Islet precursor cell (in vitro differentiated cells): ENCODE measurements around the gene METAP1D.
"Not testable (repeated sequence)": the region's sequence is repeated elsewhere in the genome, so short reads cannot be mapped to it uniquely, and the experiment has no call there.

Experiments
- DNase-seq: peaks from one replicate; pipeline ENCODE4 v3.0.0-alpha.2; 2018

Gene METAP1D

GRCh38 chr2:172049567-172050120 lies 49.9 kb downstream of the METAP1D start:
- DNase-seq: no peak

DNA sequence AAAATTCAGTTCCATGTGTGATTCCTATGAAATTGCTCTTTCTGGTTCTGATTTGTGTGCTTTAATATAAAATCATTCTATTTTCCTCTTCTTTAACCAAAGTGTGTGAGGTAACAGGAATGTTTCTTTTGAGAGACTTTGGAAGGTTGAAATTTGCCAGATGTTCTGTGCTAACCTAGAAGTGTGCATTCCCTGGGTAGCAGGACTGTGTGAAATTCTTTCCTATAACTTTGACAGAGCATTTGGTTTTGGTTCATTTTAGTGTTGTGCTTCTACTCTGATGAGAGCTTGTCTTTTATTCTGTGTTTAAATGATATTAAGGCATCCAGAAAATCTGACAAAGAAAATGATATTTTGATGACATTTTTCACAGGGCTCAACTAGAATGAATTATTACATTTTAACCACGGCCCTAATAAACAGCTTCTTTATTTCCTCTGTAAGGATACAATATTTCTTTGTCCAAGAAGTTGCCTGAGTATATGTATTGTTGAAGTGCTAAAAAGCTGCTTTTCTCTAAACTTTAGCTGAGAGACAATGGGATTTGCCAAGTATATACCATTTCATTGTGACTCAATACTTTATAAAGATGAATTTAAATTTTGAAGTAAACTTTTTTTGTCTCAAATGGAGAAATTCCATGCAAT lies 50.8 kb downstream of the METAP1D start:
- no peak for DNase-seq

- DNase-seq: peak; percentile 67
These were observed 52.5 kb downstream of the METAP1D start for GRCh38 chr2:172052000-172052983.

GRCh38 chr2:172053486-172053885 lies 53.7 kb downstream of the METAP1D start:
- DNase-seq: no peak

DNA sequence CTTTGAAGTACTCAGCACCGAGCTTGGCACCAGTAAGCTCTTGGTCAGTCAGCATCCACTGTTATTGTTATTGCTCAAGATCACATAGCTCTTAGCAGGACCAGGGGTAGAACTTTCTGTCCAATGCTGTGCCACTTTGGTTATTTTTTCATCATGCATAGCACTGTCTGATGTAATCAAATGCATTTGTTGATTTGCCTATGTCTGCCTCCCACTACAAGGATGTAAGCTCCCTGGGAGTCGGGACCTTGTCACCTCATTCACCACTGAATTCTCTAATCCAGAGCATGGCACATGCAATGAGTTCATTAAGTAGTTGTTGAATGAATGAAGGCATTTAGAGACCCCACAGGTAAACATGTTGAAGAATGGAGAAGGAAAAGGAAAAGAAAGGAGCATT lies 56.5 kb downstream of the METAP1D start:
- DNase-seq: no peak

- DNase-seq: no peak
These were observed 58.9 kb downstream of the METAP1D start for GRCh38 chr2:172058660-172059059.

GRCh38 chr2:172060118-172060517 lies 60.4 kb downstream of the METAP1D start:
- DNase-seq: not testable (repeated sequence)

GRCh38 chr2:172062402-172063004 lies 62.8 kb downstream of the METAP1D start:
- DNase-seq: peak; percentile 49

GRCh38 chr2:172063446-172063845 lies 63.7 kb downstream of the METAP1D start:
- no peak for DNase-seq

DNA sequence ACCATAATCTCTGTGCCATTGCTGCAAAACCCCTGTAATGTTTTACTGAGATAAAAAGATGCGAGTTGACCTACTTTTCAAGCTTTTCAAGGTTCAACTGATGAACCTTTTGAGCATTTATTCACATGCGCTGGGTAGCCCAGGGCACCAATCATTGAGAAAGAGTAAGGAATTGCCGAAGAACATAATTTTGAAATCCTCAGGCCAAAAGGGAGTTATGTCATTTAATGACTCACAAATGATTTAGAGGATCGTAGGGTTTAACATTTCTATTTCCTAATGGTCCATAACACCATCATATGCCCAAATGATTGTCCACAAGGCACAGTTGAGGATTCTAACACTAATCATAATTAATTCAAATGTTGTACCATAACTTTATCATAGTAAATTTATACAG lies 65.4 kb downstream of the METAP1D start:
- DNase-seq: no peak

DNA sequence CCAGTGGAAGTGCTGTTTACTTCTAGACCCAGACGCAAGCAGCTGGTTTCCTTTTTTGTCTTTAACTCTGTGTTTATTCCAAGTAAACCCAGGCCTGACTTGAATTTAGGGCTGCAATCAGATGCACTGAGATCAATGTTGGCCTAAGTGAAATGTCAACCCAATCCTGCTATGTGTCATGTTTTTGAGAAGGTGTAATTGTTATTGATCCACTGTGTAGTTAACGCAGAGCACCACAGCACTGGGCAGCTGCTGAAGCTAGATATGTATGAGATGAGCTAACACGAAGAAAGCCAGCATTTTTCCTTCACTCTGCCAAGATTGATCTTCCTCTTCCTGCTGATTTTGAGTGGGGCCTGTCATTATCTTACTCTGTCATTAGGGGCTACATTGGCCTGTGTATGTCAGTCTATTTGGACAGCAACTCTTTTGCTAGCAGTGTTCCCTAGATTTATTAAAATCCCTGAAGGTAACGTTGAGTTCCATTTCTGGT lies 66.7 kb downstream of the METAP1D start:
- no peak for DNase-seq

- not testable (repeated sequence) for DNase-seq
These were observed 68.2 kb downstream of the METAP1D start for GRCh38 chr2:172067905-172068304.

- DNase-seq: no peak
These were observed 71.2 kb downstream of the METAP1D start for GRCh38 chr2:172070936-172071335.

DNA sequence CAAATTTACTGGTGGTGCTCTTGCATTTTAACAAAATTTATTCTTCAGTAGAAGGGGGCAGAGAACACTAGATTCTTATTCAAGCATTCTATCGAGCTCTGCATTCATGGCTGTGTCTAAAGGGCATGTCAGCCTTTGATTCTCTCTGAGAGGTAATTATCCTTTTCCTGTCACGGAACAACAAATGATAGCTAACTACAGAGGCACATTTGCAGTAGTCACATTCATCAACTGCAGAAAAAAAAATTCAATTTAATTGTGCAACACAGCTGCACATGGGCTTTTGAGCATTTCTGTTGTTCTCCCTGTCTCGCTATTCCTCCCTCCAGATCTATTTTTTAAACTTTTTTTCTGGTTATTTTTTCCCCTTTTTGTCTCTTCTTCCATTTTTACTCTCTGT lies 72.5 kb downstream of the METAP1D start:
- DNase-seq: no peak

DNA sequence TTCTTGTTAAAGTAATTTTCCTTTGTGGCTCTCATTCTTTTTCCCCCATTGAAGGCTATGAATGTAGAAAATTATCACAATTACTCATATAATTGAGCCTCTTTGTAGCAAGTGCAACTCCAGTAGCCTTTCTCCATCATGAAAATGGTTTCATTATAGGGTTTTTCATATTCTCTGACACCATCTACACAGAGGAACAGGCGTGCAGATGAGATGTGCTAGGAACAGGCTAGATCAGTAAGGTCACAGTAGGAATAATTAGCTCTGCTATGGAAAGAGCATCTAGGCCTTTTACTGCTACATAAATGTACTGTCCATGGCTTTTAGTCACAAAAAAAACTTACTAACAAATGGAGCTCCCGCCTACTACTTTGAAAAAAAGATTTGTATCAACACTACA lies 73.0 kb downstream of the METAP1D start:
- no peak for DNase-seq

GRCh38 chr2:172073518-172073917 lies 73.8 kb downstream of the METAP1D start:
- no peak for DNase-seq

GRCh38 chr2:172074254-172074653 lies 74.5 kb downstream of the METAP1D start:
- DNase-seq: no peak

DNA sequence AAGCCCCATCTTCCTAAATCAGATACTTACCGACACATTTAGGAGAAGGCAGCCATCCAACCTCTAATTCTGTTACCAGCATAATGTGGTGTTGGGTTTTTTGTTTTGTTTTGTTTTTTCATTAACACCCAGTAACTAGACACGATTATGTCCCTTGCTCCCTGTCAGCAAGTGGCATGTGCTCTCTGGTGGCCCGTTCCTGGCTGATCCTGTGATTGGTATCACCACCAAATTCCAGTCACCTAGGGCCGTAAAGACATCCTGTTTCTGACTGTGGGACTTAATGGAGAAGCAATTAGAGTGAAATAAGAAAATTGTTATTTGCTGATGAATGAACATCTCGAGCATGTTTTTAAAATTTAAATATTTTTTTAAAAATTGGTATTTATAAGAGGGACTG lies 79.7 kb downstream of the METAP1D start:
- no peak for DNase-seq

GRCh38 chr2:172079838-172080640 lies 80.3 kb downstream of the METAP1D start:
- DNase-seq: no peak

- DNase-seq: no peak
These were observed 81.0 kb downstream of the METAP1D start for GRCh38 chr2:172080641-172081220.

DNA sequence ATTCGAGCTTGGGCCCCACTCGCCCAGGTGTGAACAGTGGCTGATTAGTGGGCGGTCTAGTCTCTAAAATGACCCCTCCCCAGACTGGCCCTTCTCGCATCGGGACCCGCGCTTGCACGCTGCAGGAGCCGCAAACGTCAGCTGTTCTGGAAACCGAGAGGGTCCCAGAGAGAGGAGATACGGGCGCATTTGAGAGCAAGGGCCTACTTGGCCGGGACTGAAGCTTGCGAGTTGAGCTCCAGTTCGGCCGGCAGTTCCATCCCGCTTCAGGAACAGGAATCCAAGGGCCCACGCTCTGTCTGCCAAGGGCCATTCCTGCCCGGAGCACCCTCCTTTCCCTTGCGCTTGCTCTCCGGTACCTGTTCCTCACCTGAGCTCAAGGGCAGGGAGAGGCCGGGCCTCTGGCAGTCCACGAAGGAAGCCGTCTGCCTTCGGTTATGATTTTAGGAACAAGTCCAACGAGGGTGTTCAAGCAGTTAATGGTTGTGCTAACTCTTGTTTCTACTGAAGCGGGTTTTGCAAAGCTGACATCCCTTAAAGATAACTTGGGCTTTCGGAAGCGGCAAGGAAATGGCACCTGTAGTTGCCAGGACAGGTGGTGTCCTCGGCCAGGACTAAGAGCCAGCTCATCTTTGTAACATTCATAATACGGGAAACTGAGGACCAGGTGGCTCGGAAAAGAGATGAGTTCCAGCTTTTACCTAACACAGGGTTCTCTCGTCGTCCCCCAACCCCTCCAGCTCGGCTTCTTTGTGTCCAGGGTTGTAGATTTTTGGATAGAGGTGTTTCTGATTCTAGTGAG lies 81.7 kb downstream of the METAP1D start:
- DNase-seq: peak; percentile 68
